Caco-2 (cell line): Measurements from ENCODE around the gene ATF6. TPM values are rescaled to one million over a fixed set of nuclear protein-coding genes. Genes with fewer than 3 reads are reported as not detected.

ENCODE experiments used
- BruUV-seq: library from RNA; stranded (reverse); fragments of 400-500 nt; replicated peaks from 2 replicates; lab custom pipeline; 2021; lab: Mats Ljungman, UMichigan
- CTCF ChIA-PET: fragments of 300-600 bp; sonication (Branson Sonifier 250); formaldehyde crosslinking; loops from one replicate; lab custom pipeline; 2022; ENCODE audit warnings: antibody characterized with exemption; lab: Charles Lee
- POLR2A ChIA-PET: fragments of 300-600 bp; sonication (Branson Sonifier 250); formaldehyde crosslinking; loops from one replicate; lab custom pipeline; 2022; ENCODE audit warnings: antibody characterized with exemption; lab: Charles Lee
- DNase-seq, 2 experiments: peaks; one replicate each; pipeline versions ENCODE4 v3.0.0 to v3.0.0-alpha.2; 2020 to 2022
- H3K27me3 ChIP-seq: replicated peaks from 2 replicates; pipeline ENCODE4 v1.6.0; 2011; ENCODE audit warnings: low read length; ENCODE audit not compliant: control insufficient read depth, insufficient read depth
- H3K36me3 ChIP-seq: 2 replicates; pipeline ENCODE4 v1.5.1; 2011; ENCODE audit warnings: low read length; ENCODE audit not compliant: control insufficient read depth, insufficient read depth
- H3K4me1 ChIP-seq: fragments of 250-450 bp; sonication (Bioruptor Pico); 2 replicates; pipeline ENCODE4 v1.5.1; 2020; ENCODE audit warnings: mild to moderate bottlenecking
- H3K4me3 ChIP-seq: 2 replicates; pipeline ENCODE4 v1.5.1; 2011; ENCODE audit warnings: low read depth, mild to moderate bottlenecking, control low read depth, low read length
- H3K9me3 ChIP-seq: fragments of 250-450 bp; sonication (Bioruptor Pico); 2 replicates; pipeline ENCODE4 v1.5.1; 2020; ENCODE audit warnings: mild to moderate bottlenecking, moderate library complexity
- H3K27ac Mint-ChIP-seq: one replicate; pipeline ENCODE4 v1.8.0; 2022; ENCODE audit warnings: mixed read lengths; ENCODE audit not compliant: unreplicated experiment
- H3K27me3 Mint-ChIP-seq: one replicate; pipeline ENCODE4 v1.8.0; 2022; ENCODE audit warnings: mixed read lengths; ENCODE audit not compliant: insufficient read depth, unreplicated experiment
- H3K36me3 Mint-ChIP-seq: one replicate; pipeline ENCODE4 v1.8.0; 2022; ENCODE audit warnings: mild to moderate bottlenecking, mixed read lengths; ENCODE audit not compliant: insufficient read depth, unreplicated experiment
- H3K4me1 Mint-ChIP-seq: one replicate; pipeline ENCODE4 v1.8.0; 2022; ENCODE audit warnings: low read depth, mixed read lengths; ENCODE audit not compliant: unreplicated experiment
- H3K4me3 Mint-ChIP-seq: one replicate; pipeline ENCODE4 v1.8.0; 2022; ENCODE audit warnings: mild to moderate bottlenecking, moderate library complexity, mixed read lengths; ENCODE audit not compliant: unreplicated experiment
- H3K9me3 Mint-ChIP-seq: one replicate; pipeline ENCODE4 v1.8.0; 2022; ENCODE audit warnings: mixed read lengths; ENCODE audit not compliant: unreplicated experiment
- intact Hi-C: fragments of 100-400 bp; cut with micrococcal nuclease; formaldehyde crosslinking; loops from one replicate; pipeline ENCODE4 v1.10.0; 2022; ENCODE audit not compliant: unreplicated experiment
- total RNA-seq: library from RNA; stranded (reverse); gene quantifications from 2 replicates; pipeline ENCODE4 v1.2.3, GENCODE V29; 2022
- TF ChIP-seq, protein P1 (sequence below), 2 experiments: fragments of 200-600 bp in 1 of 2; IDR thresholded peaks; 1 replicate in 1 of 2; 2 replicates in 1 of 2; pipeline versions ENCODE4 v1.5.1 to v1.8.0; 2011 to 2022; ENCODE audit warnings: antibody characterized with exemption in 1 of 2, control low read depth in 1 of 2, inconsistent platforms in 1 of 2, low read depth in 1 of 2, low read length in 1 of 2, mild to moderate bottlenecking in 1 of 2, moderate library complexity in 1 of 2; ENCODE audit not compliant: insufficient read depth in 1 of 2, severe bottlenecking in 1 of 2, unreplicated experiment in 1 of 2

Gene ATF6
- total RNA-seq, 1 experiment from 2014 or later, result 16.4 TPM

DNA sequence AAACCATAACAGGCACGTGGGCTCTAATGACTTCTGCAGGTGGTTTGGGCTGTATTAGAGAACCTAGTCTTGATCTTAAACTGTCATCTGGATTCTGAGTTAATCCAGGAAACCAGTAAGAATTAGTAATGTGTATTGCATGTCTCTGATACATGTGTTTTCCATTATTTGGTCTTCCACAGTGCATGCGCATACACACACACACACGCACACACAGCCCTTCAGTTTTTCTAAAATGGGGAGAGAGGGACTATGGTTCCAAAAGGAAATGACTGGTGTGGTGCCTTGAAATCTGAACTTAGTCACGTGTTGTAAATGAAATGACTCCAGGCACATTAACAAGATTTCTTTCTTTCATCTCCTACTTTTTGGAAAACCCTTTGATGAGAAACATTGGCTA lies 190.0 kb downstream of the ATF6 start:
- Mint-ChIP-seq H3K27ac (no peak overlapping the region), H3K36me3 (peaks cover 9% of the 10 kb centered on the region), H3K4me1 (no peaks in the 10 kb centered on the region), H3K27me3 (no peaks in the 10 kb centered on the region), H3K9me3 (no peaks in the 10 kb centered on the region), H3K4me3 (no peak overlapping the region)
- ChIA-PET CTCF (no interaction called here), POLR2A (no interaction called here)
- Histone ChIP-seq H3K9me3 (no peaks in the 10 kb centered on the region), H3K4me1 (no peaks in the 10 kb centered on the region), H3K36me3 (no peaks in the 10 kb centered on the region), H3K27me3 (no peaks in the 10 kb centered on the region), H3K4me3 (no peak overlapping the region)
- no TSS peak for BruUV-seq
- intact Hi-C loops, result loop anchor here (10.0 kb wide), 1 partner anchor 79 kb away; no protein-coding TSS in a partner anchor
- DNase-seq, result no peak
- TF ChIP-seq, protein P1, sequence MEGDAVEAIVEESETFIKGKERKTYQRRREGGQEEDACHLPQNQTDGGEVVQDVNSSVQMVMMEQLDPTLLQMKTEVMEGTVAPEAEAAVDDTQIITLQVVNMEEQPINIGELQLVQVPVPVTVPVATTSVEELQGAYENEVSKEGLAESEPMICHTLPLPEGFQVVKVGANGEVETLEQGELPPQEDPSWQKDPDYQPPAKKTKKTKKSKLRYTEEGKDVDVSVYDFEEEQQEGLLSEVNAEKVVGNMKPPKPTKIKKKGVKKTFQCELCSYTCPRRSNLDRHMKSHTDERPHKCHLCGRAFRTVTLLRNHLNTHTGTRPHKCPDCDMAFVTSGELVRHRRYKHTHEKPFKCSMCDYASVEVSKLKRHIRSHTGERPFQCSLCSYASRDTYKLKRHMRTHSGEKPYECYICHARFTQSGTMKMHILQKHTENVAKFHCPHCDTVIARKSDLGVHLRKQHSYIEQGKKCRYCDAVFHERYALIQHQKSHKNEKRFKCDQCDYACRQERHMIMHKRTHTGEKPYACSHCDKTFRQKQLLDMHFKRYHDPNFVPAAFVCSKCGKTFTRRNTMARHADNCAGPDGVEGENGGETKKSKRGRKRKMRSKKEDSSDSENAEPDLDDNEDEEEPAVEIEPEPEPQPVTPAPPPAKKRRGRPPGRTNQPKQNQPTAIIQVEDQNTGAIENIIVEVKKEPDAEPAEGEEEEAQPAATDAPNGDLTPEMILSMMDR (IDR thresholded peaks at IDR 0.05; ENCODE audit: insufficient read depth in 1 of 2, low read depth in 1 of 2, low read length in 1 of 2, severe bottlenecking in 1 of 2, unreplicated experiment in 1 of 2), result no peak

DNA sequence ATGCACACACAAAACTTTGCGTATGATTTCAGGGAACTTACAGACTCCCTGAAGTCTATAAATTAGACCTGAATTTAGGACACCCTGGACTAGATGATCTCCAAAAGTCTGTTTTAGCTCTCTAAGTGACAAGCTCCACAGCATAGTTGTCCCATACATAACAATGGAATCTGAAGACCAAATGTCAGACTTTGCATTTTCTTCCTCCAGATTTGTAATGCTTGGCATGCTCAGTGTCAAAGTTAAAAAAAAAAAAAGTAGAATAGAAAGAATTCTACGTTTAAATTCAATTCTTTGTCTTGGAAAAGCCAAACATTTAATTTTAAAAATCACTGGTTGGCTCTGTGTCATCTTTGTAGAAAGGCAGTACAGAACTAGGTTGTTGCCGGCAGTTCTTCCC lies 190.8 kb downstream of the ATF6 start:
- Histone ChIP-seq H3K4me3 (no peak overlapping the region), H3K9me3 (no peaks in the 10 kb centered on the region), H3K4me1 (no peaks in the 10 kb centered on the region), H3K36me3 (no peaks in the 10 kb centered on the region), H3K27me3 (no peaks in the 10 kb centered on the region)
- intact Hi-C loops, result loop anchor here (10.0 kb wide), 1 partner anchor 78 kb away; no protein-coding TSS in a partner anchor
- H3K27me3 Mint-ChIP-seq, result no peaks in the 10 kb centered on the region
- no peak for DNase-seq
- H3K4me3 Mint-ChIP-seq, result no peak overlapping the region
- no peaks in the 10 kb centered on the region for H3K9me3 Mint-ChIP-seq
- POLR2A ChIA-PET, result no interaction called here
- CTCF ChIA-PET, result no interaction called here
- H3K36me3 Mint-ChIP-seq, result peaks cover 7% of the 10 kb centered on the region
- no peak overlapping the region for H3K27ac Mint-ChIP-seq
- TF ChIP-seq, protein P1 (IDR thresholded peaks at IDR 0.05; ENCODE audit: insufficient read depth in 1 of 2, low read depth in 1 of 2, low read length in 1 of 2, severe bottlenecking in 1 of 2, unreplicated experiment in 1 of 2), result no peak
- BruUV-seq, result no TSS peak
- H3K4me1 Mint-ChIP-seq, result no peaks in the 10 kb centered on the region

DNA sequence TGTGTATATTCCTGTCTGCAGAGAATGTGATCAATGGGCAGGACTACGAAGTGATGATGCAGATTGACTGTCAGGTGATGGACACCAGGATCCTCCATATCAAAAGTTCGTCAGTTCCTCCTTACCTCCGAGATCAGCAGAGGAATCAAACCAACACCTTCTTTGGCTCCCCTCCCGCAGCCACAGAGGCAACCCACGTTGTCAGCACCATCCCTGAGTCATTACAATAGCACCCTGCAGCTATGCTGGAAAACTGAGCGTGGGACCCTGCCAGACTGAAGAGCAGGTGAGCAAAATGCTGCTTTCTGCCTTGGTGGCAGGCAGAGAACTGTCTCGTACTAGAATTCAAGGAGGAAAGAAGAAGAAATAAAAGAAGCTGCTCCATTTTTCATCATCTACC lies 192.3 kb downstream of the ATF6 start:
- H3K27me3 ChIP-seq, result no peaks in the 10 kb centered on the region
- H3K4me1 ChIP-seq, result no peaks in the 10 kb centered on the region
- no peaks in the 10 kb centered on the region for H3K4me1 Mint-ChIP-seq
- intact Hi-C loops, result loop anchor here (10.0 kb wide), 1 partner anchor 76 kb away; no protein-coding TSS in a partner anchor
- no TSS peak for BruUV-seq
- TF ChIP-seq, protein P1 (IDR thresholded peaks at IDR 0.05; ENCODE audit: insufficient read depth in 1 of 2, low read depth in 1 of 2, low read length in 1 of 2, severe bottlenecking in 1 of 2, unreplicated experiment in 1 of 2), result no peak
- H3K4me3 ChIP-seq, result no peak overlapping the region
- peaks cover 5% of the 10 kb centered on the region for H3K36me3 Mint-ChIP-seq
- no peak for DNase-seq
- no peaks in the 10 kb centered on the region for H3K36me3 ChIP-seq
- H3K27ac Mint-ChIP-seq, result no peak overlapping the region
- ChIA-PET CTCF (no interaction called here), POLR2A (no interaction called here)
- no peak overlapping the region for H3K4me3 Mint-ChIP-seq
- no peaks in the 10 kb centered on the region for H3K27me3 Mint-ChIP-seq
- H3K9me3 Mint-ChIP-seq, result no peaks in the 10 kb centered on the region
- no peaks in the 10 kb centered on the region for H3K9me3 ChIP-seq
